ENCODE data around the gene GPC6. TPM values are rescaled to one million over a fixed set of nuclear protein-coding genes. Genes with fewer than 3 reads are reported as not detected.

GPC6 gene
- polyA plus RNA-seq, 1 of the 3 experiments (the other 2 are of a cell fraction), result 6.7 TPM

DNA sequence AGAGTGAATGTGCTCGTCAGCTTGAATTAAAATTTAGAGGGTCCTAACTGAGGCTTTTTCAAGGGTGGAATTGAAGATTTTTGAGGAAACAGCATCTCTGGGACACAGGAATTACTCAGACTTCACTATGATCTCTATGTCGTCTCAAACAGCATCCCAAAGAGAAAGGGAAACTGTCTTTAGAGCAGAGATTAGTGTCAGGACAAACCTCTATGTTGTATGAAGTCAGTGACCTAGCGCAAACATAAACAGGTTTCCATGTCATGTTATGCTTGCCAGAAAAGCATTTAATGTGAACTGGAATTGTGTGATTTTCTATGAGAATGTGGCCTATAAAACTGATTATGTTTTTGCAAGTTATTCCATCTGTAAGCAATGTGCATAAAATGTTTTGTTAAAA, 573.7 kb downstream of the GPC6 start:
- H2AFZ ChIP-seq (ENCODE audit: low read depth), result no peak overlapping the region
- no peaks in the 10 kb centered on the region for H3F3A ChIP-seq (replicated peaks; ENCODE audit: insufficient read depth)
- no peak overlapping the region for H3K4me2 ChIP-seq
- H3K9me2 ChIP-seq, result no peaks in the 10 kb centered on the region
- H3K4me3 ChIP-seq (ENCODE audit: low read depth in 2 of 2, low read length in 1 of 2), result no peak overlapping the region
- no peak for DNase-seq
- no peak overlapping the region for H3K27ac ChIP-seq (ENCODE audit: low read depth in 2 of 2, low read length in 1 of 2)
- no peaks in the 10 kb centered on the region for H3K79me2 ChIP-seq (ENCODE audit: insufficient read depth)
- no peaks in the 10 kb centered on the region for H3K36me3 ChIP-seq (replicated peaks in 1 of 2; ENCODE audit: control insufficient read depth in 1 of 2, insufficient read depth in 2 of 2, low read length in 1 of 2)
- CTCF ChIA-PET, result interaction anchor here (0.9 kb wide), 1 partner anchor 9 kb away, joined by 3 read pairs; no protein-coding TSS in a partner anchor
- H3K9ac ChIP-seq, result no peak overlapping the region
- H4K20me1 ChIP-seq (ENCODE audit: insufficient read depth), result no peaks in the 10 kb centered on the region
- H3K9me3 ChIP-seq, result no peaks in the 10 kb centered on the region
- H3K27me3 ChIP-seq (ENCODE audit: insufficient read depth), result no peaks in the 10 kb centered on the region
- TF ChIP-seq SMC3 (IDR thresholded peaks at IDR 0.05; ENCODE audit: low read depth, low read length) (no peak), YY1 (IDR thresholded peaks at IDR 0.05; ENCODE audit: low read depth) (no peak), POLR2AphosphoS5 (IDR thresholded peaks at IDR 0.05; ENCODE audit: low read depth, low read length) (no peak), FOXM1 (IDR thresholded peaks at IDR 0.05; ENCODE audit: low read depth) (no peak), GATA2 (CRISPR knock-in tag; IDR thresholded peaks at IDR 0.05) (no peak), SIN3A (IDR thresholded peaks at IDR 0.05; ENCODE audit: borderline replicate concordance, low read depth, low read length) (no peak), FOXJ3 (CRISPR knock-in tag; IDR thresholded peaks at IDR 0.05) (no peak), TEAD4 (IDR thresholded peaks at IDR 0.05; ENCODE audit: borderline replicate concordance, insufficient read depth) (no peak)
- TF ChIP-seq, protein P1, sequence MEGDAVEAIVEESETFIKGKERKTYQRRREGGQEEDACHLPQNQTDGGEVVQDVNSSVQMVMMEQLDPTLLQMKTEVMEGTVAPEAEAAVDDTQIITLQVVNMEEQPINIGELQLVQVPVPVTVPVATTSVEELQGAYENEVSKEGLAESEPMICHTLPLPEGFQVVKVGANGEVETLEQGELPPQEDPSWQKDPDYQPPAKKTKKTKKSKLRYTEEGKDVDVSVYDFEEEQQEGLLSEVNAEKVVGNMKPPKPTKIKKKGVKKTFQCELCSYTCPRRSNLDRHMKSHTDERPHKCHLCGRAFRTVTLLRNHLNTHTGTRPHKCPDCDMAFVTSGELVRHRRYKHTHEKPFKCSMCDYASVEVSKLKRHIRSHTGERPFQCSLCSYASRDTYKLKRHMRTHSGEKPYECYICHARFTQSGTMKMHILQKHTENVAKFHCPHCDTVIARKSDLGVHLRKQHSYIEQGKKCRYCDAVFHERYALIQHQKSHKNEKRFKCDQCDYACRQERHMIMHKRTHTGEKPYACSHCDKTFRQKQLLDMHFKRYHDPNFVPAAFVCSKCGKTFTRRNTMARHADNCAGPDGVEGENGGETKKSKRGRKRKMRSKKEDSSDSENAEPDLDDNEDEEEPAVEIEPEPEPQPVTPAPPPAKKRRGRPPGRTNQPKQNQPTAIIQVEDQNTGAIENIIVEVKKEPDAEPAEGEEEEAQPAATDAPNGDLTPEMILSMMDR (IDR thresholded peaks at IDR 0.05), result no peak
- TF ChIP-seq, protein P2, sequence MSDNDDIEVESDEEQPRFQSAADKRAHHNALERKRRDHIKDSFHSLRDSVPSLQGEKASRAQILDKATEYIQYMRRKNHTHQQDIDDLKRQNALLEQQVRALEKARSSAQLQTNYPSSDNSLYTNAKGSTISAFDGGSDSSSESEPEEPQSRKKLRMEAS (IDR thresholded peaks at IDR 0.05; ENCODE audit: low read depth), result no peak
- POLR2A ChIA-PET, result no interaction called here
- 91% methylated on average over 3 of the region's 3 CpGs for WGBS (ENCODE audit: low lambda C conversion rate)
- no peaks in the 10 kb centered on the region for H3K4me1 ChIP-seq (ENCODE audit: control insufficient read depth in 1 of 2, insufficient read depth in 2 of 2, low read depth in 1 of 2, low read length in 1 of 2)

DNA sequence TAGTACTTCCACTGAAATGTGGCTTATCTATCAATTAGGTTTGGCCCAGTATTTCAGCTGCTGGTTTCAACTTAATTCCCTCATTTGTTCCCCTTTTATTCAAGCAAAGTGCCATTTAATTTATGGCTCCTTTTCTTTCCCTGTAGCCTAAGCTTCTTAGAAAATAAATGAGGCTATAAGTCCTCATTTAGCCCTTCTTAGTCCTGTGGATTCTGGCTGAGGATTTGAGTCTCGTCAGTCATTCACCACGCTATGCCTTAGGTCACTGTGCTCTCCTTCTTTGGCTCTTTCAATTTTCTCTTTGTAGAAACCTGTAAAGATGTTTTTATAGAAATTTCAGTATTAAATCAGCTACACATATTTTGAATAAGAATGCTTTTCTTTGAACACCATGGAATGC, 579.1 kb downstream of the GPC6 start:
- Histone ChIP-seq H3K4me3 (ENCODE audit: low read depth in 2 of 2, low read length in 1 of 2) (no peak overlapping the region), H3F3A (replicated peaks; ENCODE audit: insufficient read depth) (no peaks in the 10 kb centered on the region), H2AFZ (ENCODE audit: low read depth) (no peak overlapping the region), H3K4me2 (no peak overlapping the region), H3K36me3 (replicated peaks in 1 of 2; ENCODE audit: control insufficient read depth in 1 of 2, insufficient read depth in 2 of 2, low read length in 1 of 2) (no peaks in the 10 kb centered on the region), H3K27me3 (ENCODE audit: insufficient read depth) (no peaks in the 10 kb centered on the region), H3K79me2 (ENCODE audit: insufficient read depth) (no peaks in the 10 kb centered on the region), H3K9me3 (no peaks in the 10 kb centered on the region), H3K9ac (no peak overlapping the region), H3K27ac (ENCODE audit: low read depth in 2 of 2, low read length in 1 of 2) (no peak overlapping the region), H3K4me1 (ENCODE audit: control insufficient read depth in 1 of 2, insufficient read depth in 2 of 2, low read depth in 1 of 2, low read length in 1 of 2) (no peaks in the 10 kb centered on the region; a peak in 2 of 4 replicates), H3K9me2 (no peaks in the 10 kb centered on the region; the same call in 1 of the 2 replicates), H4K20me1 (ENCODE audit: insufficient read depth) (no peaks in the 10 kb centered on the region)
- TF ChIP-seq, protein P3, sequence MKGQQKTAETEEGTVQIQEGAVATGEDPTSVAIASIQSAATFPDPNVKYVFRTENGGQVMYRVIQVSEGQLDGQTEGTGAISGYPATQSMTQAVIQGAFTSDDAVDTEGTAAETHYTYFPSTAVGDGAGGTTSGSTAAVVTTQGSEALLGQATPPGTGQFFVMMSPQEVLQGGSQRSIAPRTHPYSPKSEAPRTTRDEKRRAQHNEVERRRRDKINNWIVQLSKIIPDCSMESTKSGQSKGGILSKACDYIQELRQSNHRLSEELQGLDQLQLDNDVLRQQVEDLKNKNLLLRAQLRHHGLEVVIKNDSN (IDR thresholded peaks at IDR 0.05; ENCODE audit: borderline replicate concordance, low read depth), result no peak
- TF ChIP-seq SMC3 (IDR thresholded peaks at IDR 0.05; ENCODE audit: low read depth, low read length), result no peak
- no peak for DNase-seq
- POLR2A ChIA-PET, result no interaction called here
- 84% methylated on average over 2 of the region's 2 CpGs for WGBS (ENCODE audit: low lambda C conversion rate)
- CTCF ChIA-PET, result no interaction called here
